Gastroesophageal sphincter (tissue), 4 donors: ENCODE data around the gene DRD2. TPM values are rescaled to one million over a fixed set of nuclear protein-coding genes. Genes with fewer than 3 reads are reported as not detected.

Source experiments
- ATAC-seq: fragments of 150-250 bp; one replicate; pipeline ENCODE4 v1.9.1; 2016; ENCODE audit warnings: mild to moderate bottlenecking, moderate library complexity
- H3K27ac ChIP-seq, 4 donors: fragments of 200-600 bp; sonication (generic) in 3 of 4; 1 replicate in 3 of 4; 2 replicates in 1 of 4; pipeline ENCODE4 v1.5.1; 2016 to 2019
- H3K27me3 ChIP-seq: fragments of 200-600 bp; sonication (generic); one replicate; pipeline ENCODE4 v1.5.1; 2019
- H3K36me3 ChIP-seq, 2 donors: fragments of 200-600 bp; sonication (generic); one replicate each; pipeline ENCODE4 v1.5.1; 2019; ENCODE audit warnings: control low read depth in 1 of 2
- H3K4me1 ChIP-seq, 3 donors: fragments of 200-600 bp; sonication (generic); 1 replicate in 2 of 3; 2 replicates in 1 of 3; pipeline ENCODE4 v1.5.1; 2016 to 2019; ENCODE audit warnings: control low read depth in 2 of 3
- H3K4me3 ChIP-seq, 2 donors: fragments of 200-600 bp; sonication (generic); one replicate each; pipeline ENCODE4 v1.5.1; 2019; ENCODE audit warnings: mild to moderate bottlenecking in 1 of 2, moderate library complexity in 1 of 2
- H3K9me3 ChIP-seq, 3 donors: fragments of 200-600 bp; sonication (generic); one replicate each; pipeline ENCODE4 v1.5.1; 2017 to 2019; ENCODE audit warnings: control low read depth in 2 of 3
- EP300 ChIP-seq: sonication (generic); formaldehyde crosslinking; IDR thresholded peaks from one replicate; pipeline ENCODE4 v1.6.1; 2017; ENCODE audit warnings: antibody characterized with exemption, mild to moderate bottlenecking
- POLR2A ChIP-seq, 2 donors: fragments of 450-650 bp; IDR thresholded peaks; one replicate each; pipeline ENCODE4 v1.6.1; 2017; ENCODE audit warnings: antibody characterized with exemption in 2 of 2, mild to moderate bottlenecking in 2 of 2, moderate library complexity in 1 of 2
- POLR2AphosphoS5 ChIP-seq: sonication (generic); formaldehyde crosslinking; IDR thresholded peaks from one replicate; pipeline ENCODE4 v1.6.1; 2017; ENCODE audit warnings: antibody characterized with exemption
- WGBS, 2 donors: methylation state at CpG; one replicate each; pipeline ENCODE4 v1.1.5; 2018; ENCODE audit warnings: low coverage in 1 of 2; 5-methylcytosine and 5-hydroxymethylcytosine counted together
- total RNA-seq, 4 donors: library from RNA; depleted of rRNA; stranded (reverse); fragments of >200 nt; gene quantifications; one replicate each; pipeline ENCODE4 v1.1.0, GENCODE V29; 2016
- TF ChIP-seq, protein P1 (sequence below), 4 experiments: fragments of 200-600 bp in 2 of 4; fragments of 450-650 bp in 2 of 4; sonication (generic) in 1 of 4; IDR thresholded peaks; one replicate each; pipeline ENCODE4 v1.5.1; 2017 to 2019; ENCODE audit warnings: antibody characterized with exemption in 4 of 4, mild to moderate bottlenecking in 2 of 4, moderate library complexity in 2 of 4

DRD2 gene
- total RNA-seq, 4 donors from 2014 or later = 0.13 to 0.35 TPM; not detected in 2

DNA sequence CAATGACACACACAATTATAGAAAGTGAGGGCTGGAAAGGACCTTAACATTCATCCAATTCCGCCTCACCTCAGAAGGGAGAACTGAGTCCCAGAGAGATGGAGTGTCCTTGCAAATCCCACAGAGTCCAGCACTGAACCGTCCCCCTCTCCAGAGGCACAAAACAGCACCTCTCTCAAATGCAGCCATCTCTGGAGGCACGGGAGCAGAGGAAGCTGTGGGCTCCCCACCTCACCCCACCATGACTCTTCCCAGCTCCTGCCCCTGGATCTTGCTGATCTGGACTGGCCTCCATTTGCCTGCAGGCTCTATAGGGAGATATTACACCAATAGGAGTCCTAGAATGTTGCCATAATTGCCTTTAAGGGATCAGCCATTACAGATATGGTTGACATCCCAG is 1.4 kb upstream of the DRD2 start:
- peaks cover 99% of the 10 kb centered on the region for H3K27me3 ChIP-seq
- no CpG with 5 or more reads among the region's 3 CpGs for WGBS, 2 donors
- no peak overlapping the region for H3K4me3 ChIP-seq
- H3K27ac ChIP-seq = no peak overlapping the region
- no peak for ATAC-seq
- no peaks in the 10 kb centered on the region for H3K36me3 ChIP-seq
- H3K4me1 ChIP-seq = peaks cover 0 to 18% (median 4%) of the 10 kb centered on the region in 3 donors
- H3K9me3 ChIP-seq = no peaks in the 10 kb centered on the region
- no peak for TF ChIP-seq EP300
- TF ChIP-seq, protein P1, sequence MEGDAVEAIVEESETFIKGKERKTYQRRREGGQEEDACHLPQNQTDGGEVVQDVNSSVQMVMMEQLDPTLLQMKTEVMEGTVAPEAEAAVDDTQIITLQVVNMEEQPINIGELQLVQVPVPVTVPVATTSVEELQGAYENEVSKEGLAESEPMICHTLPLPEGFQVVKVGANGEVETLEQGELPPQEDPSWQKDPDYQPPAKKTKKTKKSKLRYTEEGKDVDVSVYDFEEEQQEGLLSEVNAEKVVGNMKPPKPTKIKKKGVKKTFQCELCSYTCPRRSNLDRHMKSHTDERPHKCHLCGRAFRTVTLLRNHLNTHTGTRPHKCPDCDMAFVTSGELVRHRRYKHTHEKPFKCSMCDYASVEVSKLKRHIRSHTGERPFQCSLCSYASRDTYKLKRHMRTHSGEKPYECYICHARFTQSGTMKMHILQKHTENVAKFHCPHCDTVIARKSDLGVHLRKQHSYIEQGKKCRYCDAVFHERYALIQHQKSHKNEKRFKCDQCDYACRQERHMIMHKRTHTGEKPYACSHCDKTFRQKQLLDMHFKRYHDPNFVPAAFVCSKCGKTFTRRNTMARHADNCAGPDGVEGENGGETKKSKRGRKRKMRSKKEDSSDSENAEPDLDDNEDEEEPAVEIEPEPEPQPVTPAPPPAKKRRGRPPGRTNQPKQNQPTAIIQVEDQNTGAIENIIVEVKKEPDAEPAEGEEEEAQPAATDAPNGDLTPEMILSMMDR (IDR thresholded peaks at IDR 0.05) = no peak
- TF ChIP-seq POLR2AphosphoS5 = no peak
- TF ChIP-seq POLR2A (IDR thresholded peaks at IDR 0.05) = no peak

DNA sequence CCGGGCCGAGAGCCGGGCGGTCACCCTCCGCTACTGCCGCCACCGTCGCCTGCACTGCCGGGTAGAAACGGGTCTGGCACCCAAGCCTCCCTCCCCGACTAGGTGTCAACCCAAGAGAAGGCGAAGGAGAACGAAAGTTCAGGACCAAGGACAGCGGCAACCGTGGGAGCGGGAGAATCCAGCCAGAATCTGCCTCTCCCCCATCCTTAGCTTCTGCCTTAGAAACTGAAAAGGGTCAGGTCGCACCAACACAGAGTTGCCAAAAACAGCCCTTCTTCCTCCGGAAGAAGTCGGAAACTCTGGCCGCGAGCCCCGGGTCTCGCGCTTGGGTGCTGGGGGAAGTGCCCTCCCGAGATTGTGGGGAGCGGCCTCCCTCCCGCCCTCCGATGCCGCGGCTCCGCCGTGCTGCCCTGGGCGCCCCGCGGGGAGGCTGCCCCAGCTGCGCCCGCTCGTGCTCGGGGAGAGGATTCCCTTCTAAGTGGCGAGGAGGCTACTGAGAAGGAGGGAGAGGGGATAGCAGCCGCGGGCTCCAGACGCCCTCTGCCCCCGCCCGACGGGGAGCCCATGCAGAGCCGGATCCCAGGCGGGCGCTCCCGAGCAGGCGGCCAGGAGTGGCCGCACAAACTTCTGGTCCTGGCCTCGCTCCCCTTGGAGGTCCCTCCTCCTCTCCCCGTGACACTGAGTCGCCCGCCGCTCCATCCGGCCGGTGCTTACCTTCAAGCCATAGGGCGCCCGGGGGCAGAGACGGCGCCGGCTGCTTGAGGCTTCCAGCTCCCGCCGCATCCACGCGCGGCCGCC is 637 bp downstream of the DRD2 start:
- no peaks in the 10 kb centered on the region for H3K36me3 ChIP-seq
- TF ChIP-seq EP300 (no peak), POLR2A (IDR thresholded peaks at IDR 0.05) (no peak), POLR2AphosphoS5 (no peak)
- TF ChIP-seq, protein P1 (IDR thresholded peaks at IDR 0.05) = no peak
- H3K4me1 ChIP-seq = peaks cover 0 to 18% (median 4%) of the 10 kb centered on the region in 3 donors
- WGBS, 2 donors = no CpG with 5 or more reads among the region's 70 CpGs
- H3K4me3 ChIP-seq = peak overlapping the region in 1 of 2 donors; percentile 33
- no peaks in the 10 kb centered on the region for H3K9me3 ChIP-seq
- peak; percentile 66 for ATAC-seq
- H3K27me3 ChIP-seq = peaks cover 99% of the 10 kb centered on the region
- no peak overlapping the region for H3K27ac ChIP-seq

DNA sequence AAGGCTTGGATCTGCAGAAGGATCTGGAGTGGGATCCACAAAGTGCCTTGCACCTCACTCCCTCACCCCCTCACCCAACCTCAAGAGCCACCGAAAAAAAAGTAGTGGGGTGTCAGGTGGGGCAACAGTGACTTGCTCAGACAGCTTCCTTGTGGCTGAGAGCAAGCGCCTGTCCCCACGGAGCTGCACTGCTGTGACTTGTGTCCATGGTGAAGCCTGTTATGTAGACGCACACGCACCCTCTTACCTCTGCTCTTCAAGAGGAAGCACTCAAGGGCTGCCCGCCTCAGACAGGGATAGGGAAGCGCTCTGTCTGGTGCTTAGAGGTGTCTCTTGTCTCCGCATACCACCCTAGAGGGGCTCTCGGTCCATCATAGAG is 1.2 kb downstream of the DRD2 start:
- no peak for TF ChIP-seq POLR2A (IDR thresholded peaks at IDR 0.05)
- no peak for TF ChIP-seq POLR2AphosphoS5
- TF ChIP-seq, protein P1 (IDR thresholded peaks at IDR 0.05) = no peak
- TF ChIP-seq EP300 = no peak
- H3K4me1 ChIP-seq = peaks cover 0 to 18% (median 4%) of the 10 kb centered on the region in 3 donors
- WGBS, 2 donors = 50% methylated on average over 1 of the region's 9 CpGs; no CpG with 5 or more reads in 1 of the 2 donors
- no peak for ATAC-seq
- H3K36me3 ChIP-seq = no peaks in the 10 kb centered on the region
- no peaks in the 10 kb centered on the region for H3K9me3 ChIP-seq
- no peak overlapping the region for H3K27ac ChIP-seq
- H3K4me3 ChIP-seq = peak overlapping the region in 1 of 2 donors; percentile 33
- peaks cover 99% of the 10 kb centered on the region for H3K27me3 ChIP-seq

DNA sequence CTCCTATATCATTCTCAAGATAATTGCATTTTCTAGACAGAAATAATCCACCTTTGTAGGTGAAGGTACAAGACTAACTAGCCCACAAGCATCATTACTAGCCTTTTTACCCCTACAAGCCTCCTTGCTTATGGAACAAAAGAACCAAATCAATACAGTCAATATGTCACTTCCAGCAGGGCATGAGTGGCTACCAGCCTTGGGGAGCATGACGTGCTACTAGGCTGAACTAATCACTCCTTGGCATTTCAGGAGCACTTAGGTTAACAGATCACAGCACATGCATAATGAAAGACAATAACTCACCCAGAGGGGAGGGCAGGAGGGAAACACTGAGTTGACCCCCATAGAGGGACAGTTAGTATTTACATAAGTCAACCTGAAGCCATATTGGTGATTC is 2.7 kb downstream of the DRD2 start:
- no peak for ATAC-seq
- TF ChIP-seq POLR2A (IDR thresholded peaks at IDR 0.05) (no peak), EP300 (no peak), POLR2AphosphoS5 (no peak)
- TF ChIP-seq, protein P1 (IDR thresholded peaks at IDR 0.05) = no peak
- Histone ChIP-seq H3K4me1 (peaks cover 0 to 18% (median 4%) of the 10 kb centered on the region in 3 donors), H3K27ac (no peak overlapping the region), H3K36me3 (no peaks in the 10 kb centered on the region), H3K4me3 (no peak overlapping the region), H3K27me3 (peaks cover 91% of the 10 kb centered on the region), H3K9me3 (no peaks in the 10 kb centered on the region)
- WGBS, 2 donors = no CpG with 5 or more reads among the region's 1 CpG

DNA sequence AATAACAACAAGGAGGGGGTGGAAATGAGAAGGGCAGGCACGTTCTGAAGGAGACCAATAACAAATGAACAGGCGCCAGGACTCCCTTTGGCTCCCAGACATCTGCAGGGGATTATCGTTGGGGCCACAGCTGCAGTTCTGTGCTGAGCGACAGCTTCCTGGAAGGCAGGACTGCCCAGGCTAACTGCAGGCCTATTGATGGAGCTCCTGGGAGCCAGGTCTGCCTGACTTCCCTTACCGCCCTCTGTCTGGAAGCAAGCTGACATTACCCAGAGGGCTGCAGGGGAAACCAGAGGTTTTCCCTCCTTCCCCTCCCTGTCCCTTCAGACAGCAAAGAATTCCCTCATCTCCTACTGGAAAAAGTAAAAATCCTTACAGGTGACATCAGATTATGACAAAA is 5.0 kb downstream of the DRD2 start:
- 33 to 49% methylated on average over 2 to 3 of the region's 5 CpGs for WGBS, 2 donors
- no peak for TF ChIP-seq POLR2A (IDR thresholded peaks at IDR 0.05)
- TF ChIP-seq, protein P1 (IDR thresholded peaks at IDR 0.05) = no peak
- no peak for TF ChIP-seq POLR2AphosphoS5
- no peak for TF ChIP-seq EP300
- Histone ChIP-seq H3K36me3 (no peaks in the 10 kb centered on the region), H3K27me3 (peaks cover 75% of the 10 kb centered on the region), H3K4me3 (no peak overlapping the region), H3K27ac (no peak overlapping the region), H3K4me1 (peaks cover 0 to 11% (median 4%) of the 10 kb centered on the region in 3 donors), H3K9me3 (no peaks in the 10 kb centered on the region)
- no peak for ATAC-seq
